ENCODE measurements around the gene SEMA3A. TPM values are rescaled to one million over a fixed set of nuclear protein-coding genes. Genes with fewer than 3 reads are reported as not detected.
"Not testable (repeated sequence)": the region's sequence is repeated elsewhere in the genome, so short reads cannot be mapped to it uniquely, and the experiment has no call there.

SEMA3A gene
- total RNA-seq, 1 experiment from 2014 or later: 6.3 TPM

DNA sequence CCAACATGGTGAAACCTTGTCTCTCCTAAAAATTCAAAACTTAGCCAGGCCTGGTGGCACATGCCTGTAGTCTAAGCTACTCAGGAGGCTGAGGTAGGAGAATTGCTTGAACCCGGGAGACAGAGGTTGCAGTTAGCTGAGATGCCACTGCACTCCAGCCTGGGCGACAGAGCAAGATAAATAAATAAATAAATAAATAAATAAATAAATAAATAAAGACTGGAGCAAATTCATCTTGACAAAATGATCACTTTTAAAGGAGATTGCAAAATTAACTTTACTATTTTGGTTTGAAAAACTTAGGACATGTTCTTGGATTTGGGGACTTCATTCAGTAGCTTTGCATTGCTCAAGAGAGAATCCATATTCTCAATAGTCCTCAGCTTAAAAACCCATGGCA, 137.0 kb downstream of the SEMA3A start:
- H3K79me2 ChIP-seq (ENCODE audit: low read depth): no peaks in the 10 kb centered on the region
- H3K4me2 ChIP-seq: no peak overlapping the region
- no peak overlapping the region for H3K4me3 ChIP-seq
- no peak for TF ChIP-seq EZH2 (IDR thresholded peaks at IDR 0.05; ENCODE audit: low read depth)
- TF ChIP-seq, protein P1, sequence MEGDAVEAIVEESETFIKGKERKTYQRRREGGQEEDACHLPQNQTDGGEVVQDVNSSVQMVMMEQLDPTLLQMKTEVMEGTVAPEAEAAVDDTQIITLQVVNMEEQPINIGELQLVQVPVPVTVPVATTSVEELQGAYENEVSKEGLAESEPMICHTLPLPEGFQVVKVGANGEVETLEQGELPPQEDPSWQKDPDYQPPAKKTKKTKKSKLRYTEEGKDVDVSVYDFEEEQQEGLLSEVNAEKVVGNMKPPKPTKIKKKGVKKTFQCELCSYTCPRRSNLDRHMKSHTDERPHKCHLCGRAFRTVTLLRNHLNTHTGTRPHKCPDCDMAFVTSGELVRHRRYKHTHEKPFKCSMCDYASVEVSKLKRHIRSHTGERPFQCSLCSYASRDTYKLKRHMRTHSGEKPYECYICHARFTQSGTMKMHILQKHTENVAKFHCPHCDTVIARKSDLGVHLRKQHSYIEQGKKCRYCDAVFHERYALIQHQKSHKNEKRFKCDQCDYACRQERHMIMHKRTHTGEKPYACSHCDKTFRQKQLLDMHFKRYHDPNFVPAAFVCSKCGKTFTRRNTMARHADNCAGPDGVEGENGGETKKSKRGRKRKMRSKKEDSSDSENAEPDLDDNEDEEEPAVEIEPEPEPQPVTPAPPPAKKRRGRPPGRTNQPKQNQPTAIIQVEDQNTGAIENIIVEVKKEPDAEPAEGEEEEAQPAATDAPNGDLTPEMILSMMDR (conservative IDR thresholded peaks at IDR 0.05): no peak
- H2AFZ ChIP-seq: no peak overlapping the region
- H3K9me3 ChIP-seq (ENCODE audit: insufficient read depth, low read depth): peaks cover 9% of the 10 kb centered on the region; the same call in 1 of the 2 replicates
- peaks cover 28% of the 10 kb centered on the region for H3K4me1 ChIP-seq (replicated peaks; ENCODE audit: insufficient read depth)
- intact Hi-C loops (cut with micrococcal nuclease; ENCODE audit: unreplicated experiment): no loop called here
- POLR2A ChIA-PET (ENCODE audit: unreplicated experiment): interaction anchor here (0.6 kb wide), 1 partner anchor 841 kb away, joined by 8 read pairs; no protein-coding TSS in a partner anchor
- CTCF ChIA-PET: no interaction called here
- no peaks in the 10 kb centered on the region for H3K9me2 ChIP-seq (ENCODE audit: insufficient read depth)
- BruUV-seq (replicated peaks): no TSS peak
- DNase-seq: no peak
- H4K20me1 ChIP-seq (ENCODE audit: insufficient read depth): no peaks in the 10 kb centered on the region
- no peaks in the 10 kb centered on the region for H3F3A ChIP-seq (ENCODE audit: insufficient read depth, low read depth)
- H3K36me3 ChIP-seq (ENCODE audit: low read depth): no peaks in the 10 kb centered on the region
- H3K27ac ChIP-seq: no peak overlapping the region
- H3K27me3 ChIP-seq (ENCODE audit: insufficient read depth, low read depth): no peaks in the 10 kb centered on the region

DNA sequence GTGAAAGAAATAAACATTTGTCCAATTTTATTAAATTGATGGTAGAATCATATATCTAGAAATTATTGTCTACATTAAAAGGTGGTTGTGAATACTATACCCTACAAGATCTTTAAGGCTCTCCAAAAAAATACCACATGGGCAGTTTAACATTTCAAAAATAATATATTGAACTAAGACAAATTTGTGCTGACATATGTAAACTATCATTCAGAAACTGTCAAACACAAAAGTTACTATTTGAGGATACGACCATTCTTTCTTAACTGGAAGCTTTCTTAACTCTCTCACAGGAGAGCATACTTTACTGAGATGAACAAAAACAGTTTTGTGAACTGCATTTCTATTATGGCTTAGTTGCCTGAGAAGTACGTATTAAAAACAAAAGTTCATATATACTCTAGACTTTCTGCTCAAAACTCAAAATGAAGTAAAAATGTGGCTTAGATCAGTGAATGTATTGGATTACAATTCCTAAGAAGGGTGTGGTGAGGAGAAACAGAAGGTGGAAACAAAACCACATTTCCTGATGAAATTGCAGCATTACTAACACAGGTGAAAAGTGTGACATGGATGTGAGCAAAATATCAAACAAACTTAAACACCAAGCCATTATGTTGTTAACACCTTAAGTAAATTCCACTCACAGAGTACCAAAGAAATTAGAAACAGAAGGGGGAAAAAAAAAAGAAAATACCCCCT, 138.5 kb downstream of the SEMA3A start:
- CTCF ChIA-PET: no interaction called here
- DNase-seq: peak in 1 of 2 experiments; percentile 64
- TF ChIP-seq EZH2 (IDR thresholded peaks at IDR 0.05; ENCODE audit: low read depth): no peak
- TF ChIP-seq, protein P1 (conservative IDR thresholded peaks at IDR 0.05): no peak
- no TSS peak for BruUV-seq (replicated peaks)
- intact Hi-C loops (cut with micrococcal nuclease; ENCODE audit: unreplicated experiment): loop anchor here (1.0 kb wide), 1 partner anchor 31 kb away; no protein-coding TSS in a partner anchor
- Histone ChIP-seq H3K27ac (peak overlapping the region; percentile 59), H3K9me3 (ENCODE audit: insufficient read depth, low read depth) (peaks cover 9% of the 10 kb centered on the region; the same call in 1 of the 2 replicates), H3F3A (ENCODE audit: insufficient read depth, low read depth) (no peaks in the 10 kb centered on the region), H3K27me3 (ENCODE audit: insufficient read depth, low read depth) (no peaks in the 10 kb centered on the region), H3K36me3 (ENCODE audit: low read depth) (no peaks in the 10 kb centered on the region), H4K20me1 (ENCODE audit: insufficient read depth) (no peaks in the 10 kb centered on the region), H3K4me1 (replicated peaks; ENCODE audit: insufficient read depth) (peaks cover 23% of the 10 kb centered on the region), H2AFZ (no peak overlapping the region), H3K4me3 (no peak overlapping the region), H3K79me2 (ENCODE audit: low read depth) (no peaks in the 10 kb centered on the region), H3K9me2 (ENCODE audit: insufficient read depth) (no peaks in the 10 kb centered on the region), H3K4me2 (peak overlapping the region; percentile 21)
- POLR2A ChIA-PET (ENCODE audit: unreplicated experiment): no interaction called here

DNA sequence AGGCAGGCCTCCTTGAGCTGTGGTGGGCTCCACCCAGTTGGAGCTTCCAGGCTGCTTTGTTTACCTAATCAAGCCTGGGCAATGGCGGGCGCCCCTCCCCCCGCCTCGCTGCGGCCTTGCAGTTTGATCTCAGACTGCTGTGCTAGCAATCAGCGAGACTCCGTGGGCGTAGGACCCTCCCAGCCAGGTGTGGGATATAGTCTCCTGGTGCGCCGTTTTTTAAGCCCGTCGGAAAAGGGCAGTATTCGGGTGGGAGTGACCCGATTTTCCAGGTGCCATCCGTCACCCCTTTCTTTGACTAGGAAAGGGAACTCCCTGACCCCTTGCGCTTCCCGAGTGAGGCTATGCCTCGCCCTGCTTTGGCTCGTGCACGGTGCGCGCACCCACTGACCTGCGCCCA, 139.4 kb downstream of the SEMA3A start:
- BruUV-seq (replicated peaks); H3K4me2 ChIP-seq; H2AFZ ChIP-seq; H3K27me3 ChIP-seq (ENCODE audit: insufficient read depth, low read depth); H3F3A ChIP-seq (ENCODE audit: insufficient read depth, low read depth); H3K9me2 ChIP-seq (ENCODE audit: insufficient read depth); H3K9me3 ChIP-seq (ENCODE audit: insufficient read depth, low read depth); H3K4me3 ChIP-seq; DNase-seq; H3K79me2 ChIP-seq (ENCODE audit: low read depth); H4K20me1 ChIP-seq (ENCODE audit: insufficient read depth); POLR2A ChIA-PET (ENCODE audit: unreplicated experiment); intact Hi-C loops (cut with micrococcal nuclease; ENCODE audit: unreplicated experiment); H3K36me3 ChIP-seq (ENCODE audit: low read depth); H3K27ac ChIP-seq: not testable (repeated sequence)
- CTCF ChIA-PET: interaction anchor here (0.6 kb wide), 1 partner anchor 405 kb away, joined by 3 read pairs; no protein-coding TSS in a partner anchor
- peaks cover 15% of the 10 kb centered on the region for H3K4me1 ChIP-seq (replicated peaks; ENCODE audit: insufficient read depth)

Measured in PC-9 (cell line).